K562 (cell line): Measurements from ENCODE around the gene PTPN13. TPM values are rescaled to one million over a fixed set of nuclear protein-coding genes. Genes with fewer than 3 reads are reported as not detected.

Source experiments
- ATAC-seq: fragments of 200-7000 bp; cut with Tn5 transposase; 3 replicates; pipeline ENCODE4 v1.9.1; 2020; ENCODE audit warnings: moderate library complexity
- BruUV-seq: library from RNA; stranded (reverse); fragments of 400-500 nt; replicated peaks from 2 replicates; lab custom pipeline; 2021; lab: Mats Ljungman, UMichigan
- CTCF ChIA-PET: fragments of 300-600 bp; formaldehyde crosslinking; extraction: SDS; loops from one replicate; lab custom pipeline; 2021; ENCODE audit warnings: low intra/inter-chr PET ratio; lab: Yijun Ruan, JAX
- POLR2A ChIA-PET: fragments of 300-600, 350-650 bp; sonication (Branson Sonifier 250); formaldehyde crosslinking; extraction: SDS; loops from one replicate; lab custom pipeline; 2021; ENCODE audit warnings: antibody characterized with exemption, inconsistent platforms; lab: Yijun Ruan, JAX
- DNase-seq, 4 experiments: peaks; one replicate each; pipeline versions ENCODE4 v3.0.0 to v3.0.0-alpha.2; 2011 to 2018; ENCODE audit warnings: low spot score in 3 of 4, mixed read lengths in 3 of 4; ENCODE audit errors: extremely low read depth in 1 of 4
- FAIRE-seq: peaks from 2 replicates; lab custom pipeline; 2011; peaks lifted over from hg19 to GRCh38; lab: Jason Lieb, UNC
- H2AFZ ChIP-seq: 2 replicates; pipeline ENCODE4 v1.6.0; 2011; ENCODE audit warnings: low read depth, low read length, control low read depth, inconsistent platforms
- H3K27ac ChIP-seq: fragments of 200-600 bp; 3 replicates; pipeline ENCODE4 v1.8.0; 2011; ENCODE audit warnings: low read depth, mild to moderate bottlenecking, control low read depth, inconsistent platforms, low read length, moderate library complexity, mixed read lengths; ENCODE audit errors: extremely low read depth
- H3K27me3 ChIP-seq, 2 experiments: fragments of 300-600 bp in 1 of 2; 2 replicates in 1 of 2; 3 replicates in 1 of 2; pipeline versions ENCODE4 v1.6.0 to v1.8.0; 2011; ENCODE audit warnings: inconsistent platforms in 2 of 2, low read length in 2 of 2, mild to moderate bottlenecking in 1 of 2, mixed read lengths in 1 of 2, moderate library complexity in 1 of 2; ENCODE audit not compliant: control insufficient read depth in 2 of 2, insufficient read depth in 2 of 2
- H3K36me3 ChIP-seq: fragments of 300-600 bp; 3 replicates; pipeline ENCODE4 v1.8.0; 2011; ENCODE audit warnings: mild to moderate bottlenecking, low read length, inconsistent platforms; ENCODE audit not compliant: control insufficient read depth, insufficient read depth
- H3K4me1 ChIP-seq, 2 experiments: fragments of 200-600 bp in 1 of 2; replicated peaks in 1 of 2; 2 replicates in 1 of 2; 3 replicates in 1 of 2; pipeline versions ENCODE4 v1.5.1 to v1.8.0; 2011; ENCODE audit warnings: inconsistent platforms in 2 of 2, low read length in 2 of 2, mild to moderate bottlenecking in 1 of 2, mixed read lengths in 1 of 2, moderate library complexity in 1 of 2; ENCODE audit not compliant: control insufficient read depth in 2 of 2, insufficient read depth in 2 of 2
- H3K4me2 ChIP-seq: 2 replicates; pipeline ENCODE4 v1.6.1; 2011; ENCODE audit warnings: low read length, control low read depth, inconsistent platforms, mixed read lengths; ENCODE audit not compliant: insufficient read depth
- H3K4me3 ChIP-seq: fragments of 200-600 bp; sonication (generic), shearing (Covaris generic); 2 replicates; pipeline ENCODE4 v1.5.1; 2016; ENCODE audit warnings: control low read depth, inconsistent platforms
- H3K79me2 ChIP-seq: fragments of 200-600 bp; 3 replicates; pipeline ENCODE4 v1.8.0; 2011; ENCODE audit warnings: low read length, inconsistent platforms; ENCODE audit not compliant: control insufficient read depth, insufficient read depth
- H3K9ac ChIP-seq, 2 experiments: 2 replicates each; pipeline versions ENCODE4 v1.6.0 to v1.6.1; 2011; ENCODE audit warnings: low read depth in 2 of 2, low read length in 2 of 2, control low read depth in 1 of 2, inconsistent platforms in 1 of 2, mild to moderate bottlenecking in 1 of 2, mixed read lengths in 1 of 2; ENCODE audit not compliant: insufficient read depth in 1 of 2
- H3K9me1 ChIP-seq: one replicate; pipeline ENCODE4 v1.6.0; 2011; ENCODE audit warnings: inconsistent platforms, mild to moderate bottlenecking, low read length, moderate library complexity; ENCODE audit not compliant: control insufficient read depth, insufficient read depth
- H3K9me3 ChIP-seq: replicated peaks from 2 replicates; pipeline ENCODE4 v1.5.1; 2011; ENCODE audit warnings: low read depth, low read length, inconsistent platforms; ENCODE audit not compliant: control insufficient read depth, insufficient read depth
- H4K20me1 ChIP-seq: replicated peaks from 2 replicates; pipeline ENCODE4 v1.6.1; 2011; ENCODE audit warnings: low read length, inconsistent platforms, mixed read lengths; ENCODE audit not compliant: control insufficient read depth, insufficient read depth
- ATF1 ChIP-seq, 2 experiments: fragments of 450-650 bp in 1 of 2; IDR thresholded peaks; 2 replicates each; pipeline ENCODE4 v1.6.1; 2016; ENCODE audit warnings: missing compliant biosample characterization in 1 of 2, missing genetic modification characterization in 1 of 2
- C11orf30 ChIP-seq: fragments of 450-650 bp; IDR thresholded peaks from 2 replicates; pipeline ENCODE4 v1.6.1; 2016; ENCODE audit warnings: low read depth, mild to moderate bottlenecking
- GATAD2B ChIP-seq: fragments of 450-650 bp; IDR thresholded peaks from 2 replicates; pipeline ENCODE4 v1.6.1; 2017; ENCODE audit warnings: mild to moderate bottlenecking, borderline replicate concordance
- HDGF ChIP-seq: fragments of 450-650 bp; IDR thresholded peaks from 2 replicates; pipeline ENCODE4 v1.6.1; 2016
- MTA1 ChIP-seq: fragments of 450-650 bp; IDR thresholded peaks from 2 replicates; pipeline ENCODE4 v1.6.1; 2017; ENCODE audit warnings: borderline replicate concordance
- WGBS: fragments of 100-300 bp; shearing (Covaris generic); methylation state at CpG from one replicate; pipeline ENCODE4 v1.1.6; 2016; ENCODE audit warnings: low coverage, mixed read lengths; ENCODE audit not compliant: insufficient coverage; ENCODE audit errors: missing lambda C conversion rate; 5-methylcytosine and 5-hydroxymethylcytosine counted together
- in situ Hi-C: fragments of 300-500 bp; cut with MboI; formaldehyde crosslinking; loops from 4 replicates; pipeline ENCODE4 v1.15.0; 2018; ENCODE audit warnings: inconsistent platforms, mixed read lengths
- intact Hi-C: fragments of 100-400 bp; cut with micrococcal nuclease; formaldehyde crosslinking; loops from 2 replicates; pipeline ENCODE4 v1.14.2; 2022
- polyA plus RNA-seq, 8 experiments: library from polyadenylated mRNA; depleted of rRNA in 4 of 8; stranded (reverse) in 5 of 8; unstranded in 3 of 8; fragments of >200 nt; fragmentation: Nextera tagmentation in 2 of 8; fragmentation: Illumina TruSeq in 1 of 8; extraction: Ambion mirVana in 2 of 8; extraction: Trizol in 1 of 8; gene quantifications; 2 replicates each; pipeline versions ENCODE4 v1.2.1 to v1.2.3, GENCODE V29; 2011 to 2014; ENCODE audit warnings: inconsistent platforms in 1 of 8, missing spikeins in 1 of 8
- total RNA-seq, 7 experiments: library from RNA; depleted of rRNA in 6 of 7; stranded (reverse); fragments of >200 nt in 6 of 7; fragmentation: Illumina TruSeq in 2 of 7; extraction: Trizol in 2 of 7; gene quantifications; 2 replicates each; pipeline versions ENCODE4 v1.2.1 to v1.2.3, GENCODE V29; 2011 to 2021; ENCODE audit warnings: low replicate concordance in 1 of 7
- TF ChIP-seq, protein P1 (sequence below): fragments of 450-650 bp; IDR thresholded peaks from 2 replicates; pipeline ENCODE4 v1.6.1; 2016; ENCODE audit warnings: mild to moderate bottlenecking, moderate library complexity

The PTPN13 gene
- total and polyA plus RNA-seq, 9 of the 15 experiments (the other 6 are each of a cell fraction or from before 2014, with no cell fraction given) = 0.33 TPM; not detected in 8

DNA sequence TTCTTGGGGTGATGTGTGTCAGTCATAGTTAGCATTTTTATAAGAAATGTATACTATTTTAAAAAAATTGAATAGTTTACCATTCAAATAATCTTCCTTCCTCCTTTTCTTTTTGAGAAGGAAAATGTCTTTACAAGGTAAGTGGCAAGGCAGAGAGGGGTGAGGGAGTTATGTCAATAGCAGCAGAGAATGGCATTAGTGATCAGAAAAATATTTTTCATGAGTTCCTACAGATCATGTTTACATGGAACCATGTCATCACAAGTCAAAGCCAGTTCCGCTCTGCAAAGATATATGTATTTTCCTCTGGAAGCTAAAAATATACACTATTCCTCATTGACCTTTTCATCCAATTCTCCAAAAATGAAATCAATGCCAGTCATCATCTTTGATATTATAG, 67.3 kb downstream of the PTPN13 start:
- BruUV-seq = no TSS peak
- Histone ChIP-seq H3K4me1 (no peaks in the 10 kb centered on the region), H3K9ac (no peak overlapping the region), H3K4me2 (no peak overlapping the region), H3K9me1 (no peaks in the 10 kb centered on the region), H3K4me3 (no peak overlapping the region), H4K20me1 (no peaks in the 10 kb centered on the region), H2AFZ (no peak overlapping the region), H3K36me3 (no peaks in the 10 kb centered on the region), H3K9me3 (no peaks in the 10 kb centered on the region), H3K27me3 (no peaks in the 10 kb centered on the region), H3K27ac (no peak overlapping the region), H3K79me2 (no peaks in the 10 kb centered on the region)
- FAIRE-seq = no peak
- ATAC-seq = no peak
- ChIA-PET CTCF (no interaction called here), POLR2A (no interaction called here)
- WGBS = 11% methylated on average over 1 of the region's 1 CpG
- DNase-seq = no peak
- intact Hi-C loops (no loop called here), in situ Hi-C loops (no loop called here)
- TF ChIP-seq MTA1 = no peak
- no peak for TF ChIP-seq HDGF
- TF ChIP-seq ATF1 (CRISPR knock-in tag; IDR thresholded peaks at IDR 0.05) = no peak
- no peak for TF ChIP-seq ATF1 (tag; IDR thresholded peaks at IDR 0.05)
- no peak for TF ChIP-seq C11orf30
- TF ChIP-seq, protein P1, sequence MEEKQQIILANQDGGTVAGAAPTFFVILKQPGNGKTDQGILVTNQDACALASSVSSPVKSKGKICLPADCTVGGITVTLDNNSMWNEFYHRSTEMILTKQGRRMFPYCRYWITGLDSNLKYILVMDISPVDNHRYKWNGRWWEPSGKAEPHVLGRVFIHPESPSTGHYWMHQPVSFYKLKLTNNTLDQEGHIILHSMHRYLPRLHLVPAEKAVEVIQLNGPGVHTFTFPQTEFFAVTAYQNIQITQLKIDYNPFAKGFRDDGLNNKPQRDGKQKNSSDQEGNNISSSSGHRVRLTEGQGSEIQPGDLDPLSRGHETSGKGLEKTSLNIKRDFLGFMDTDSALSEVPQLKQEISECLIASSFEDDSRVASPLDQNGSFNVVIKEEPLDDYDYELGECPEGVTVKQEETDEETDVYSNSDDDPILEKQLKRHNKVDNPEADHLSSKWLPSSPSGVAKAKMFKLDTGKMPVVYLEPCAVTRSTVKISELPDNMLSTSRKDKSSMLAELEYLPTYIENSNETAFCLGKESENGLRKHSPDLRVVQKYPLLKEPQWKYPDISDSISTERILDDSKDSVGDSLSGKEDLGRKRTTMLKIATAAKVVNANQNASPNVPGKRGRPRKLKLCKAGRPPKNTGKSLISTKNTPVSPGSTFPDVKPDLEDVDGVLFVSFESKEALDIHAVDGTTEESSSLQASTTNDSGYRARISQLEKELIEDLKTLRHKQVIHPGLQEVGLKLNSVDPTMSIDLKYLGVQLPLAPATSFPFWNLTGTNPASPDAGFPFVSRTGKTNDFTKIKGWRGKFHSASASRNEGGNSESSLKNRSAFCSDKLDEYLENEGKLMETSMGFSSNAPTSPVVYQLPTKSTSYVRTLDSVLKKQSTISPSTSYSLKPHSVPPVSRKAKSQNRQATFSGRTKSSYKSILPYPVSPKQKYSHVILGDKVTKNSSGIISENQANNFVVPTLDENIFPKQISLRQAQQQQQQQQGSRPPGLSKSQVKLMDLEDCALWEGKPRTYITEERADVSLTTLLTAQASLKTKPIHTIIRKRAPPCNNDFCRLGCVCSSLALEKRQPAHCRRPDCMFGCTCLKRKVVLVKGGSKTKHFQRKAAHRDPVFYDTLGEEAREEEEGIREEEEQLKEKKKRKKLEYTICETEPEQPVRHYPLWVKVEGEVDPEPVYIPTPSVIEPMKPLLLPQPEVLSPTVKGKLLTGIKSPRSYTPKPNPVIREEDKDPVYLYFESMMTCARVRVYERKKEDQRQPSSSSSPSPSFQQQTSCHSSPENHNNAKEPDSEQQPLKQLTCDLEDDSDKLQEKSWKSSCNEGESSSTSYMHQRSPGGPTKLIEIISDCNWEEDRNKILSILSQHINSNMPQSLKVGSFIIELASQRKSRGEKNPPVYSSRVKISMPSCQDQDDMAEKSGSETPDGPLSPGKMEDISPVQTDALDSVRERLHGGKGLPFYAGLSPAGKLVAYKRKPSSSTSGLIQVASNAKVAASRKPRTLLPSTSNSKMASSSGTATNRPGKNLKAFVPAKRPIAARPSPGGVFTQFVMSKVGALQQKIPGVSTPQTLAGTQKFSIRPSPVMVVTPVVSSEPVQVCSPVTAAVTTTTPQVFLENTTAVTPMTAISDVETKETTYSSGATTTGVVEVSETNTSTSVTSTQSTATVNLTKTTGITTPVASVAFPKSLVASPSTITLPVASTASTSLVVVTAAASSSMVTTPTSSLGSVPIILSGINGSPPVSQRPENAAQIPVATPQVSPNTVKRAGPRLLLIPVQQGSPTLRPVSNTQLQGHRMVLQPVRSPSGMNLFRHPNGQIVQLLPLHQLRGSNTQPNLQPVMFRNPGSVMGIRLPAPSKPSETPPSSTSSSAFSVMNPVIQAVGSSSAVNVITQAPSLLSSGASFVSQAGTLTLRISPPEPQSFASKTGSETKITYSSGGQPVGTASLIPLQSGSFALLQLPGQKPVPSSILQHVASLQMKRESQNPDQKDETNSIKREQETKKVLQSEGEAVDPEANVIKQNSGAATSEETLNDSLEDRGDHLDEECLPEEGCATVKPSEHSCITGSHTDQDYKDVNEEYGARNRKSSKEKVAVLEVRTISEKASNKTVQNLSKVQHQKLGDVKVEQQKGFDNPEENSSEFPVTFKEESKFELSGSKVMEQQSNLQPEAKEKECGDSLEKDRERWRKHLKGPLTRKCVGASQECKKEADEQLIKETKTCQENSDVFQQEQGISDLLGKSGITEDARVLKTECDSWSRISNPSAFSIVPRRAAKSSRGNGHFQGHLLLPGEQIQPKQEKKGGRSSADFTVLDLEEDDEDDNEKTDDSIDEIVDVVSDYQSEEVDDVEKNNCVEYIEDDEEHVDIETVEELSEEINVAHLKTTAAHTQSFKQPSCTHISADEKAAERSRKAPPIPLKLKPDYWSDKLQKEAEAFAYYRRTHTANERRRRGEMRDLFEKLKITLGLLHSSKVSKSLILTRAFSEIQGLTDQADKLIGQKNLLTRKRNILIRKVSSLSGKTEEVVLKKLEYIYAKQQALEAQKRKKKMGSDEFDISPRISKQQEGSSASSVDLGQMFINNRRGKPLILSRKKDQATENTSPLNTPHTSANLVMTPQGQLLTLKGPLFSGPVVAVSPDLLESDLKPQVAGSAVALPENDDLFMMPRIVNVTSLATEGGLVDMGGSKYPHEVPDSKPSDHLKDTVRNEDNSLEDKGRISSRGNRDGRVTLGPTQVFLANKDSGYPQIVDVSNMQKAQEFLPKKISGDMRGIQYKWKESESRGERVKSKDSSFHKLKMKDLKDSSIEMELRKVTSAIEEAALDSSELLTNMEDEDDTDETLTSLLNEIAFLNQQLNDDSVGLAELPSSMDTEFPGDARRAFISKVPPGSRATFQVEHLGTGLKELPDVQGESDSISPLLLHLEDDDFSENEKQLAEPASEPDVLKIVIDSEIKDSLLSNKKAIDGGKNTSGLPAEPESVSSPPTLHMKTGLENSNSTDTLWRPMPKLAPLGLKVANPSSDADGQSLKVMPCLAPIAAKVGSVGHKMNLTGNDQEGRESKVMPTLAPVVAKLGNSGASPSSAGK = no peak
- TF ChIP-seq GATAD2B = no peak
